CD4-positive, alpha-beta T cell (primary cell): ENCODE measurements around the gene LRIG1. TPM values are rescaled to one million over a fixed set of nuclear protein-coding genes. Genes with fewer than 3 reads are reported as not detected.

ENCODE experiments used
- ATAC-seq: fragments of 200-7000 bp; cut with Tn5 transposase; one replicate; pipeline ENCODE4 v1.10.0; 2022; ENCODE audit warnings: mild to moderate bottlenecking; ENCODE audit not compliant: poor library complexity
- CTCF ChIA-PET: fragments of 350-600 bp; sonication (Branson Sonifier 250); formaldehyde crosslinking; loops from one replicate; lab custom pipeline; 2021; ENCODE audit warnings: antibody characterized with exemption, inconsistent platforms; lab: Charles Lee
- POLR2A ChIA-PET: fragments of 350-600 bp; sonication (Branson Sonifier 250); formaldehyde crosslinking; loops from one replicate; lab custom pipeline; 2021; ENCODE audit warnings: antibody characterized with exemption, inconsistent platforms; lab: Charles Lee
- DNase-seq, 14 experiments: peaks; one replicate each; pipeline ENCODE4 v3.0.0-alpha.2; 2013 to 2020; ENCODE audit warnings: mixed read lengths in 2 of 14
- H3K27ac ChIP-seq, 2 donors: one replicate each; pipeline versions ENCODE4 v1.5.1 to v1.7.0; 2013; ENCODE audit warnings: low read length in 2 of 2, low read depth in 1 of 2, mild to moderate bottlenecking in 1 of 2
- H3K27me3 ChIP-seq, 2 experiments: 1 replicate in 1 of 2; 2 replicates in 1 of 2; pipeline versions ENCODE4 v1.6.1 to v1.7.0; 2013; ENCODE audit warnings: low read length in 2 of 2, control low read depth in 1 of 2, mild to moderate bottlenecking in 1 of 2, moderate library complexity in 1 of 2; ENCODE audit not compliant: insufficient read depth in 2 of 2, control insufficient read depth in 1 of 2
- H3K36me3 ChIP-seq: one replicate; pipeline ENCODE4 v1.6.1; 2013; ENCODE audit warnings: low read length, control low read depth; ENCODE audit not compliant: insufficient read depth
- H3K4me1 ChIP-seq: one replicate; pipeline ENCODE4 v1.6.1; 2013; ENCODE audit warnings: low read length, control low read depth; ENCODE audit not compliant: insufficient read depth
- H3K4me3 ChIP-seq: one replicate; pipeline ENCODE4 v1.5.1; 2013; ENCODE audit warnings: mild to moderate bottlenecking, low read length, moderate library complexity
- H3K9me3 ChIP-seq, 2 experiments: 1 replicate in 1 of 2; 2 replicates in 1 of 2; pipeline versions ENCODE4 v1.6.1 to v1.7.0; 2013; ENCODE audit warnings: low read length in 2 of 2, mild to moderate bottlenecking in 2 of 2, control low read depth in 1 of 2, moderate library complexity in 1 of 2; ENCODE audit not compliant: control insufficient read depth in 1 of 2, insufficient read depth in 1 of 2
- H3K27ac Mint-ChIP-seq: one replicate; pipeline ENCODE4 v1.8.0; 2020; ENCODE audit warnings: mixed read lengths
- H3K27me3 Mint-ChIP-seq: one replicate; pipeline ENCODE4 v1.8.0; 2021; ENCODE audit warnings: mixed read lengths
- H3K36me3 Mint-ChIP-seq: one replicate; pipeline ENCODE4 v1.8.0; 2021; ENCODE audit warnings: low read depth, mixed read lengths
- H3K4me1 Mint-ChIP-seq: one replicate; pipeline ENCODE4 v1.8.0; 2021; ENCODE audit warnings: low read depth, mixed read lengths
- H3K4me3 Mint-ChIP-seq: one replicate; pipeline ENCODE4 v1.8.0; 2020; ENCODE audit warnings: mild to moderate bottlenecking, mixed read lengths
- H3K9me3 Mint-ChIP-seq: one replicate; pipeline ENCODE4 v1.8.0; 2020; ENCODE audit warnings: mixed read lengths
- intact Hi-C, 2 experiments: fragments of 100-400 bp; cut with DNase I in 1 of 2; cut with micrococcal nuclease in 1 of 2; formaldehyde crosslinking; loops; one replicate each; pipeline versions ENCODE4 v1.15.1 to v1.9.0; 2023 to 2025; cut with DNase I, micrococcal nuclease
- total RNA-seq, 174 experiments: library from RNA in 2 of 174; stranded (reverse) in 2 of 174; gene quantifications; one replicate each; pipeline ENCODE4 v1.2.3 and lab custom pipeline; 2021 to 2026
- TF ChIP-seq, protein P1 (sequence below): fragments of 200-600 bp; IDR thresholded peaks from one replicate; pipeline ENCODE4 v1.8.0; 2022; ENCODE audit warnings: antibody characterized with exemption, mild to moderate bottlenecking

Gene LRIG1
- total RNA-seq, 2 experiments from 2014 or later, result 30.1 to 33.1 TPM

GRCh38 chr3:66381626-66382025, 119.2 kb downstream of the LRIG1 start:
- no peak overlapping the region for H3K4me3 ChIP-seq
- no peak for ATAC-seq
- Mint-ChIP-seq H3K27me3 (no peaks in the 10 kb centered on the region), H3K27ac (no peak overlapping the region), H3K4me1 (peaks cover 18% of the 10 kb centered on the region), H3K9me3 (no peaks in the 10 kb centered on the region), H3K4me3 (no peak overlapping the region), H3K36me3 (peaks cover 99% of the 10 kb centered on the region)
- CTCF ChIA-PET, result interaction anchor here (0.8 kb wide), 1 partner anchor 26 kb away, joined by 3 read pairs; no protein-coding TSS in a partner anchor
- H3K27ac ChIP-seq, result no peak overlapping the region
- no peaks in the 10 kb centered on the region for H3K27me3 ChIP-seq
- H3K36me3 ChIP-seq, result peaks cover 88% of the 10 kb centered on the region
- TF ChIP-seq, protein P1, sequence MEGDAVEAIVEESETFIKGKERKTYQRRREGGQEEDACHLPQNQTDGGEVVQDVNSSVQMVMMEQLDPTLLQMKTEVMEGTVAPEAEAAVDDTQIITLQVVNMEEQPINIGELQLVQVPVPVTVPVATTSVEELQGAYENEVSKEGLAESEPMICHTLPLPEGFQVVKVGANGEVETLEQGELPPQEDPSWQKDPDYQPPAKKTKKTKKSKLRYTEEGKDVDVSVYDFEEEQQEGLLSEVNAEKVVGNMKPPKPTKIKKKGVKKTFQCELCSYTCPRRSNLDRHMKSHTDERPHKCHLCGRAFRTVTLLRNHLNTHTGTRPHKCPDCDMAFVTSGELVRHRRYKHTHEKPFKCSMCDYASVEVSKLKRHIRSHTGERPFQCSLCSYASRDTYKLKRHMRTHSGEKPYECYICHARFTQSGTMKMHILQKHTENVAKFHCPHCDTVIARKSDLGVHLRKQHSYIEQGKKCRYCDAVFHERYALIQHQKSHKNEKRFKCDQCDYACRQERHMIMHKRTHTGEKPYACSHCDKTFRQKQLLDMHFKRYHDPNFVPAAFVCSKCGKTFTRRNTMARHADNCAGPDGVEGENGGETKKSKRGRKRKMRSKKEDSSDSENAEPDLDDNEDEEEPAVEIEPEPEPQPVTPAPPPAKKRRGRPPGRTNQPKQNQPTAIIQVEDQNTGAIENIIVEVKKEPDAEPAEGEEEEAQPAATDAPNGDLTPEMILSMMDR, result no peak
- no peak for DNase-seq
- H3K9me3 ChIP-seq, result no peaks in the 10 kb centered on the region
- peaks cover 21% of the 10 kb centered on the region for H3K4me1 ChIP-seq
- intact Hi-C loops, result no loop called here
- POLR2A ChIA-PET, result no interaction called here

DNA sequence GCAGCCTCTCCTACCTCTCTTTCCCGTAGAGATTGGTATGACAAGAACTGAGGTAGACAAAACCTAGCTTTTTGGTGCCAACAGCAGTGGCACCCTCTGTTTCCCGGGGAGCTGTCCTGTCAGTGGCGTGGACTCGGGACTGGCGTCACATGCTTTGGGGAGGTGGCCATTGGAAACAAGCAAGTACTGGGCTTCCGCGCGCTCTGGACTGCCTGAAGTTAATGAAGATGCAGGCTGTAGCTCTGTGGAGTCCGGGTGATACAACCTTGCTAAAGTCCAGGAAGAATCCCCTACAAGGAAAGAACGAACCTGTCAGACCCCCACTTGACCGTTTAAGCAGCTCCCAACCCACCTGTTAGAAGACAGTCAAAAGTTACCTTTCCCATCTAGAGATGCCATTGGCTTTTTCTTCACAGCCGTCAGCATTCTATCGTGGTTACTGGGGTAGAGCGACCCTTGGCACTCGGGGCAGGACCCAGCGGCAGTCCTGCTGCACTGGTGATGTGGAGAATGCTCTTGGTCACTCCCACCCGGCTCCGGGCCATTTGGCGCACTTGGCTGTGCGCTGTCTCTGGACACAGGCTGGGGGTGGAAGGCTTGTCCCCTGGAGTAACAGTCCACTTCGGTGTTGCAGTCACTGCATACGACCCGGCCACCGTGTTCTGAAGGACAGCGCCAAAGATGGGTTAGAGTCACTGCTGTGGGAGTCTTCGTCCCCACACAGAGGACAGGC, 120.5 kb downstream of the LRIG1 start:
- intact Hi-C loops, result no loop called here

DNA sequence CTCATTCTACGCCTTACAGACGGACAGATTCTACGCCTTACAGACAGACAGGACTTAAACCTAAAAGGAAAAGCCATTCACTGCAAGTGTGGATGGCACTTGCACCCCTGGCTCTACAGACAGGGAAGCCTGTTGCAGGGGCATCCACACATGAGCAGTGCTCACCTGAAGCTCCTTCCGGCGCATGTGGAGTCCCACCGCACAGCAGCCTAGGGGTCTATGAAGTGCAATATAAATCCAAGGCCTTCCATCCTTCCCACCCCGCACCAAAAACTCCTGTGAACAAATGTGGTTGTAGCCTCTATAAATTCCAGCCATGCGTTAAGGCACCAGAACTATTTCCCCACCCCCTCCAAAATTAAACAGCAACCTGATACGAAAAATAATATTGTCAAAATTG, 121.3 kb downstream of the LRIG1 start:
- Mint-ChIP-seq H3K4me3 (no peak overlapping the region), H3K4me1 (peaks cover 18% of the 10 kb centered on the region), H3K9me3 (no peaks in the 10 kb centered on the region), H3K36me3 (peaks cover 97% of the 10 kb centered on the region), H3K27ac (no peak overlapping the region), H3K27me3 (no peaks in the 10 kb centered on the region)
- Histone ChIP-seq H3K27ac (no peak overlapping the region), H3K4me1 (peaks cover 14% of the 10 kb centered on the region), H3K9me3 (no peaks in the 10 kb centered on the region), H3K36me3 (peaks cover 74% of the 10 kb centered on the region), H3K27me3 (no peaks in the 10 kb centered on the region), H3K4me3 (no peak overlapping the region)
- intact Hi-C loops, result loop anchor here (2.0 to 5.0 kb wide), 2 partner anchors 77 to 618 kb away; partner anchors contain the start of gene KBTBD8 (in 1 of the 2)
- ChIA-PET POLR2A (no interaction called here), CTCF (interaction anchor here (1.2 to 1.9 kb wide), 4 partner anchors 102 to 443 kb away, joined by 4 to 10 read pairs (median 4); no protein-coding TSS in a partner anchor)
- TF ChIP-seq, protein P1, result no peak
- no peak for ATAC-seq
- DNase-seq, result no peak

More for the DNA sequence above, 120.5 kb downstream of the LRIG1 start:
- no peaks in the 10 kb centered on the region for H3K9me3 Mint-ChIP-seq
- peaks cover 18% of the 10 kb centered on the region for H3K4me1 Mint-ChIP-seq
- TF ChIP-seq, protein P1, result no peak
- no peak overlapping the region for H3K4me3 Mint-ChIP-seq
- no peak for DNase-seq
- H3K4me1 ChIP-seq, result peaks cover 14% of the 10 kb centered on the region
- ChIA-PET POLR2A (interaction anchor here (0.6 kb wide), 1 partner anchor 362 kb away, joined by 3 read pairs; no protein-coding TSS in a partner anchor), CTCF (interaction anchor here (1.2 kb wide), 1 partner anchor 103 kb away, joined by 4 read pairs; no protein-coding TSS in a partner anchor)
- H3K4me3 ChIP-seq, result no peak overlapping the region
- peaks cover 99% of the 10 kb centered on the region for H3K36me3 Mint-ChIP-seq
- no peaks in the 10 kb centered on the region for H3K9me3 ChIP-seq
- H3K27me3 Mint-ChIP-seq, result no peaks in the 10 kb centered on the region
- peaks cover 81% of the 10 kb centered on the region for H3K36me3 ChIP-seq
- H3K27ac Mint-ChIP-seq, result no peak overlapping the region
- no peak overlapping the region for H3K27ac ChIP-seq
- no peak for ATAC-seq
- no peaks in the 10 kb centered on the region for H3K27me3 ChIP-seq
